ENCODE data around the gene MPP4. TPM values are rescaled to one million over a fixed set of nuclear protein-coding genes. Genes with fewer than 3 reads are reported as not detected.

The MPP4 gene
- total RNA-seq, 1 experiment from 2014 or later = 0.16 TPM

DNA sequence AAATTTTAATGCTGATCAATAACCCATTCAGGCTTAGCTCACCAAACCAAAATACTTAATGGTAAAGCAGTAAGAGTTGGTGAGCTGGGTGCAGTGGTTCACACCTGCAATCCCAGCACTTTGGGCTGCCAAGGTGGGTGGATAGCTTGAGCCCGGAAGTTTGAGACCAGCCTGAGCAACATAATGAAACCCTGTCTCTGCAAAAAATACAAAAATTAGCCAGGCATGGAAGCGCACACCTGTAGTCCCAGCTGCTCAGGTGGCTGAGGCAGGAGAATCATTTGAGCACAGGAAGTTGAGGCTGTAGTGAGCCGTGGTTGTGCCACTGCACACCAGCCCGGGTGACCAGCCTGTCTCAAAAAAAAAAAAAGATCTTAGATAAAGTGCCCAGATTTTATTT lies 35.7 kb upstream of the MPP4 start:
- Mint-ChIP-seq H3K9me3 (ENCODE audit: unreplicated experiment) (no peaks in the 10 kb centered on the region), H3K4me3 (ENCODE audit: unreplicated experiment) (no peak overlapping the region), H3K27me3 (ENCODE audit: insufficient read depth, unreplicated experiment) (no peaks in the 10 kb centered on the region), H3K4me1 (ENCODE audit: low read depth, unreplicated experiment) (no peaks in the 10 kb centered on the region), H3K36me3 (ENCODE audit: insufficient read depth, unreplicated experiment) (peaks cover 17% of the 10 kb centered on the region), H3K27ac (ENCODE audit: unreplicated experiment) (no peak overlapping the region)
- no peak for DNase-seq
- BruUV-seq (replicated peaks) = no TSS peak
- H3K9me3 ChIP-seq = no peaks in the 10 kb centered on the region
- ChIA-PET CTCF (no interaction called here), POLR2A (no interaction called here)
- TF ChIP-seq, protein P1, sequence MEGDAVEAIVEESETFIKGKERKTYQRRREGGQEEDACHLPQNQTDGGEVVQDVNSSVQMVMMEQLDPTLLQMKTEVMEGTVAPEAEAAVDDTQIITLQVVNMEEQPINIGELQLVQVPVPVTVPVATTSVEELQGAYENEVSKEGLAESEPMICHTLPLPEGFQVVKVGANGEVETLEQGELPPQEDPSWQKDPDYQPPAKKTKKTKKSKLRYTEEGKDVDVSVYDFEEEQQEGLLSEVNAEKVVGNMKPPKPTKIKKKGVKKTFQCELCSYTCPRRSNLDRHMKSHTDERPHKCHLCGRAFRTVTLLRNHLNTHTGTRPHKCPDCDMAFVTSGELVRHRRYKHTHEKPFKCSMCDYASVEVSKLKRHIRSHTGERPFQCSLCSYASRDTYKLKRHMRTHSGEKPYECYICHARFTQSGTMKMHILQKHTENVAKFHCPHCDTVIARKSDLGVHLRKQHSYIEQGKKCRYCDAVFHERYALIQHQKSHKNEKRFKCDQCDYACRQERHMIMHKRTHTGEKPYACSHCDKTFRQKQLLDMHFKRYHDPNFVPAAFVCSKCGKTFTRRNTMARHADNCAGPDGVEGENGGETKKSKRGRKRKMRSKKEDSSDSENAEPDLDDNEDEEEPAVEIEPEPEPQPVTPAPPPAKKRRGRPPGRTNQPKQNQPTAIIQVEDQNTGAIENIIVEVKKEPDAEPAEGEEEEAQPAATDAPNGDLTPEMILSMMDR (IDR thresholded peaks at IDR 0.05; ENCODE audit: insufficient read depth in 1 of 2, low read depth in 1 of 2, low read length in 1 of 2, severe bottlenecking in 1 of 2, unreplicated experiment in 1 of 2) = no peak
- no peaks in the 10 kb centered on the region for H3K4me1 ChIP-seq
- intact Hi-C loops (cut with micrococcal nuclease; ENCODE audit: unreplicated experiment) = no loop called here
- H3K4me3 ChIP-seq (ENCODE audit: low read depth, low read length) = no peak overlapping the region
- H3K36me3 ChIP-seq (ENCODE audit: control insufficient read depth, insufficient read depth, low read length) = no peaks in the 10 kb centered on the region; the same call in 1 of the 2 replicates
- H3K27me3 ChIP-seq (replicated peaks; ENCODE audit: control insufficient read depth, insufficient read depth, low read length) = no peaks in the 10 kb centered on the region

DNA sequence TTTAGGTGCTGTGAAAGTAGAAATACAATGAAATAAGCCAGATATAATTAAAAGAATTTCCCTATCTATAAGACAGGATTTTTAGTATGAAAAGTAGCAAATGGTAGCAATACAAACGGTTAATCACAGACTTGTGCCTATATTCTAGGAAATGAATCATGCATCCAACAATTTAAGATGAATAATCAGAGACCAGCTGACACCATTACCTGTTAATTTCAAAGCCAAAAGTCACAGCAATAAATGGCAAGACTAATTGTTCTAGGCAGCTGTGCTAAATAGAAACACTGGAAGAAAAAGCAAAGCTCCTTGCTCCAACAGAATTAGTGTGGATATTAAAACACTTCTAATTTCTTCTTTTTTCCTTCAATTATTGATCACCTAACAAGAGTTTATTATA lies 35.1 kb upstream of the MPP4 start:
- no peak for DNase-seq
- no TSS peak for BruUV-seq (replicated peaks)
- Histone ChIP-seq H3K36me3 (ENCODE audit: control insufficient read depth, insufficient read depth, low read length) (peaks cover 2% of the 10 kb centered on the region; the same call in 1 of the 2 replicates), H3K4me1 (no peaks in the 10 kb centered on the region), H3K4me3 (ENCODE audit: low read depth, low read length) (no peak overlapping the region), H3K27me3 (replicated peaks; ENCODE audit: control insufficient read depth, insufficient read depth, low read length) (no peaks in the 10 kb centered on the region), H3K9me3 (no peaks in the 10 kb centered on the region)
- H3K9me3 Mint-ChIP-seq (ENCODE audit: unreplicated experiment) = no peaks in the 10 kb centered on the region
- intact Hi-C loops (cut with micrococcal nuclease; ENCODE audit: unreplicated experiment) = no loop called here
- TF ChIP-seq, protein P1 (IDR thresholded peaks at IDR 0.05; ENCODE audit: insufficient read depth in 1 of 2, low read depth in 1 of 2, low read length in 1 of 2, severe bottlenecking in 1 of 2, unreplicated experiment in 1 of 2) = no peak
- H3K36me3 Mint-ChIP-seq (ENCODE audit: insufficient read depth, unreplicated experiment) = peaks cover 18% of the 10 kb centered on the region
- H3K27me3 Mint-ChIP-seq (ENCODE audit: insufficient read depth, unreplicated experiment) = no peaks in the 10 kb centered on the region
- CTCF ChIA-PET = interaction anchor here (0.5 kb wide), 1 partner anchor 502 kb away, joined by 3 read pairs; no protein-coding TSS in a partner anchor
- no peak overlapping the region for H3K27ac Mint-ChIP-seq (ENCODE audit: unreplicated experiment)
- no peak overlapping the region for H3K4me3 Mint-ChIP-seq (ENCODE audit: unreplicated experiment)
- H3K4me1 Mint-ChIP-seq (ENCODE audit: low read depth, unreplicated experiment) = no peaks in the 10 kb centered on the region
- POLR2A ChIA-PET = no interaction called here

DNA sequence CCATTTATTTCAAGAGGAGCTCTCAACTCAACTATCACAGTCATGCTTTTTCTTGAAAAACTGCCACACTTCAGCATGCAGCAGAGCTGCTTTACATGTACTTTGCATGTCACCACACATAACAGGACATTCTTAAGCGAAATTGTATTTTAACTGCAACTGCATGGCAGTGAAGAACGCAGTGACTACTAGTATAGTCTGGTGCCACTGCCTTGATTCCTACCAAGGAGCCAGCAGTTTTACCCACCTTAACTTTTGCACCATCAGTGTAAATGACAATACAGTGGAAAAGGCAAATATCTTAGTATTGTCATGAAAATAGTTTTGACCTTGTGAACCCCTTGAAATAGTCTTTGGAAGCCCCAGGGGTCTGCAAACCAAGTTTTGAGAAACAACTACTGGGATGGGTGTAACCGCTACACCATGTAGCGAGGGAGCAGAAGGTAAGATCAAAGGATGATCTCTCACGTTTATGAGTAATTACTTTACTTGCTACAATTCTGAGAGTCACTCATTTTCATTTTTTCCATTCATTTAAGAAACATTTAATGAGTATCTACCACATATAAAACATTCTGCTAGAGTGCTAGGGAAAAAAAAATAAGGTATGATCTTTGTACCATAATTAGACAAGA lies 32.3 kb upstream of the MPP4 start:
- no peaks in the 10 kb centered on the region for H3K9me3 Mint-ChIP-seq (ENCODE audit: unreplicated experiment)
- ChIA-PET CTCF (no interaction called here), POLR2A (no interaction called here)
- intact Hi-C loops (cut with micrococcal nuclease; ENCODE audit: unreplicated experiment) = no loop called here
- no peak for DNase-seq
- Histone ChIP-seq H3K4me3 (ENCODE audit: low read depth, low read length) (no peak overlapping the region), H3K27me3 (replicated peaks; ENCODE audit: control insufficient read depth, insufficient read depth, low read length) (no peaks in the 10 kb centered on the region), H3K4me1 (no peaks in the 10 kb centered on the region), H3K36me3 (ENCODE audit: control insufficient read depth, insufficient read depth, low read length) (0 out of 2 replicates have a peak, but pooled peaks cover 2% of the 10 kb centered on the region), H3K9me3 (no peaks in the 10 kb centered on the region)
- BruUV-seq (replicated peaks) = no TSS peak
- no peaks in the 10 kb centered on the region for H3K4me1 Mint-ChIP-seq (ENCODE audit: low read depth, unreplicated experiment)
- TF ChIP-seq, protein P1 (IDR thresholded peaks at IDR 0.05; ENCODE audit: insufficient read depth in 1 of 2, low read depth in 1 of 2, low read length in 1 of 2, severe bottlenecking in 1 of 2, unreplicated experiment in 1 of 2) = no peak
- peaks cover 32% of the 10 kb centered on the region for H3K36me3 Mint-ChIP-seq (ENCODE audit: insufficient read depth, unreplicated experiment)
- H3K4me3 Mint-ChIP-seq (ENCODE audit: unreplicated experiment) = no peak overlapping the region
- H3K27me3 Mint-ChIP-seq (ENCODE audit: insufficient read depth, unreplicated experiment) = no peaks in the 10 kb centered on the region
- no peak overlapping the region for H3K27ac Mint-ChIP-seq (ENCODE audit: unreplicated experiment)

All from Caco-2 (cell line).